PC-9 (cell line): ENCODE data around the gene ANO2. TPM values are rescaled to one million over a fixed set of nuclear protein-coding genes. Genes with fewer than 3 reads are reported as not detected.

Experiments used
- BruUV-seq: library from RNA; stranded (reverse); fragments of 400-500 nt; replicated peaks from 2 replicates; lab custom pipeline; 2021; lab: Mats Ljungman, UMichigan
- CTCF ChIA-PET: fragments of 300-600 bp; sonication (Branson Sonifier 250); formaldehyde crosslinking; loops from one replicate; lab custom pipeline; 2022; ENCODE audit warnings: antibody characterized with exemption; lab: Charles Lee
- POLR2A ChIA-PET: fragments of 300-600 bp; sonication (Branson Sonifier 250); formaldehyde crosslinking; loops from one replicate; lab custom pipeline; 2022; ENCODE audit warnings: antibody characterized with exemption; ENCODE audit not compliant: unreplicated experiment; lab: Charles Lee
- DNase-seq, 2 experiments: peaks; one replicate each; pipeline versions ENCODE4 v3.0.0 to v3.0.0-alpha.2; 2015 to 2022; ENCODE audit warnings: mixed read lengths in 1 of 2
- H2AFZ ChIP-seq: fragments of 200-600 bp; sonication (generic); 2 replicates; pipeline ENCODE4 v1.8.1; 2017; ENCODE audit warnings: antibody characterized with exemption
- H3F3A ChIP-seq: fragments of 200-600 bp; sonication (generic); 2 replicates; pipeline ENCODE4 v1.8.1; 2017; ENCODE audit warnings: antibody characterized with exemption, mild to moderate bottlenecking, low read depth; ENCODE audit not compliant: insufficient read depth
- H3K27ac ChIP-seq: fragments of 200-600 bp; sonication (generic); 2 replicates; pipeline ENCODE4 v1.6.1; 2016; ENCODE audit warnings: mixed run types
- H3K27me3 ChIP-seq: fragments of 200-600 bp; sonication (generic); 2 replicates; pipeline ENCODE4 v1.6.1; 2016; ENCODE audit warnings: low read depth, mixed run types; ENCODE audit not compliant: insufficient read depth
- H3K36me3 ChIP-seq: fragments of 200-600 bp; sonication (generic); 2 replicates; pipeline ENCODE4 v1.6.1; 2016; ENCODE audit warnings: low read depth, mixed run types
- H3K4me1 ChIP-seq: fragments of 200-600 bp; sonication (generic); replicated peaks from 2 replicates; pipeline ENCODE4 v1.6.1; 2016; ENCODE audit warnings: mixed run types; ENCODE audit not compliant: insufficient read depth
- H3K4me2 ChIP-seq: fragments of 200-600 bp; sonication (generic); 2 replicates; pipeline ENCODE4 v1.6.1; 2017; ENCODE audit warnings: mixed run types
- H3K4me3 ChIP-seq: fragments of 200-600 bp; sonication (generic); 2 replicates; pipeline ENCODE4 v1.6.1; 2016; ENCODE audit warnings: mixed run types
- H3K79me2 ChIP-seq: fragments of 200-600 bp; sonication (generic); 2 replicates; pipeline ENCODE4 v1.6.1; 2017; ENCODE audit warnings: low read depth, mixed run types
- H3K9me2 ChIP-seq: fragments of 200-600 bp; sonication (generic); 2 replicates; pipeline ENCODE4 v1.8.1; 2017; ENCODE audit warnings: mild to moderate bottlenecking; ENCODE audit not compliant: insufficient read depth
- H3K9me3 ChIP-seq: fragments of 200-600 bp; sonication (generic); 2 replicates; pipeline ENCODE4 v1.8.1; 2016; ENCODE audit warnings: low read depth; ENCODE audit not compliant: insufficient read depth
- H4K20me1 ChIP-seq: fragments of 200-600 bp; sonication (generic); 2 replicates; pipeline ENCODE4 v1.8.1; 2017; ENCODE audit not compliant: insufficient read depth
- EZH2 ChIP-seq: fragments of 200-600 bp; sonication (generic); IDR thresholded peaks from 2 replicates; pipeline ENCODE4 v1.8.0; 2017; ENCODE audit warnings: antibody characterized with exemption, low read depth
- intact Hi-C: fragments of 100-400 bp; cut with micrococcal nuclease; formaldehyde crosslinking; loops from one replicate; pipeline ENCODE4 v1.10.0; 2022; ENCODE audit not compliant: unreplicated experiment
- total RNA-seq: library from RNA; stranded (reverse); gene quantifications from 2 replicates; pipeline ENCODE4 v1.2.3, GENCODE V29; 2021
- TF ChIP-seq, protein P1 (sequence below): fragments of 200-600 bp; sonication (generic); conservative IDR thresholded peaks from 2 replicates; pipeline ENCODE4 v1.6.1; 2017; ENCODE audit warnings: mixed run types, antibody characterized with exemption, mild to moderate bottlenecking, moderate library complexity

The ANO2 gene
- total RNA-seq, 1 experiment from 2014 or later, result not detected

- peaks cover 62% of the 10 kb centered on the region for H3K27me3 ChIP-seq
- H3F3A ChIP-seq, result no peaks in the 10 kb centered on the region
- H3K4me3 ChIP-seq, result no peak overlapping the region
- ChIA-PET POLR2A (no interaction called here), CTCF (no interaction called here)
- no peaks in the 10 kb centered on the region for H3K79me2 ChIP-seq
- no peaks in the 10 kb centered on the region for H4K20me1 ChIP-seq
- H3K27ac ChIP-seq, result no peak overlapping the region
- H3K4me2 ChIP-seq, result no peak overlapping the region
- no TSS peak for BruUV-seq
- no peaks in the 10 kb centered on the region for H3K9me2 ChIP-seq
- H3K9me3 ChIP-seq, result no peaks in the 10 kb centered on the region
- H3K36me3 ChIP-seq, result no peaks in the 10 kb centered on the region
- intact Hi-C loops, result no loop called here
- no peak for TF ChIP-seq EZH2
- TF ChIP-seq, protein P1, sequence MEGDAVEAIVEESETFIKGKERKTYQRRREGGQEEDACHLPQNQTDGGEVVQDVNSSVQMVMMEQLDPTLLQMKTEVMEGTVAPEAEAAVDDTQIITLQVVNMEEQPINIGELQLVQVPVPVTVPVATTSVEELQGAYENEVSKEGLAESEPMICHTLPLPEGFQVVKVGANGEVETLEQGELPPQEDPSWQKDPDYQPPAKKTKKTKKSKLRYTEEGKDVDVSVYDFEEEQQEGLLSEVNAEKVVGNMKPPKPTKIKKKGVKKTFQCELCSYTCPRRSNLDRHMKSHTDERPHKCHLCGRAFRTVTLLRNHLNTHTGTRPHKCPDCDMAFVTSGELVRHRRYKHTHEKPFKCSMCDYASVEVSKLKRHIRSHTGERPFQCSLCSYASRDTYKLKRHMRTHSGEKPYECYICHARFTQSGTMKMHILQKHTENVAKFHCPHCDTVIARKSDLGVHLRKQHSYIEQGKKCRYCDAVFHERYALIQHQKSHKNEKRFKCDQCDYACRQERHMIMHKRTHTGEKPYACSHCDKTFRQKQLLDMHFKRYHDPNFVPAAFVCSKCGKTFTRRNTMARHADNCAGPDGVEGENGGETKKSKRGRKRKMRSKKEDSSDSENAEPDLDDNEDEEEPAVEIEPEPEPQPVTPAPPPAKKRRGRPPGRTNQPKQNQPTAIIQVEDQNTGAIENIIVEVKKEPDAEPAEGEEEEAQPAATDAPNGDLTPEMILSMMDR, result no peak
- H3K4me1 ChIP-seq, result no peaks in the 10 kb centered on the region
- DNase-seq, result no peak
- H2AFZ ChIP-seq, result no peak overlapping the region
Observed at GRCh38 chr12:5637698-5638097, 307.4 kb downstream of the ANO2 start.

DNA sequence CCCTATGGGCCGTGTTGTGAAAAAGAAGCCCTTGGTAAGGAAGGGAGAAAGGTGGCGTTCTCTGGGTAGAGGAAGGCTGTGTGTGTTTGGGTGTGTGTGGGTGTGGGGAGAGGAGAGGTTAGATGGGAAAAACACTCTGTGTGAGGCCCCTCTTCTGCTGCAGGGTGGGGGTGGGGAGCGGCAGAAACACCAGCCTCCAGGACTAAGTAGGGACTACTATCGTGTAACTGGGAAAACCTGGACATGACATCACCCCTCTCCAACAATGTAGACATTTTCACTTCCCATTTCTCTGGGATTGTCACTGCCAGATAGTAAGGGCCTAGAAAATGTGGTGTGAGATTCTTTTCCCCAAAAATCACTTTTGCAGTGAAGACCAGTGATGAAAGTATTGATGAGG lies 308.2 kb downstream of the ANO2 start:
- Histone ChIP-seq H4K20me1 (no peaks in the 10 kb centered on the region), H3K4me2 (no peak overlapping the region), H3K9me2 (no peaks in the 10 kb centered on the region), H3K79me2 (no peaks in the 10 kb centered on the region), H3K4me3 (no peak overlapping the region), H2AFZ (no peak overlapping the region), H3F3A (no peaks in the 10 kb centered on the region), H3K9me3 (no peaks in the 10 kb centered on the region; the same call in 1 of the 2 replicates), H3K36me3 (no peaks in the 10 kb centered on the region), H3K27me3 (peaks cover 70% of the 10 kb centered on the region), H3K27ac (no peak overlapping the region), H3K4me1 (no peaks in the 10 kb centered on the region)
- ChIA-PET CTCF (no interaction called here), POLR2A (no interaction called here)
- BruUV-seq, result no TSS peak
- no peak for TF ChIP-seq EZH2
- TF ChIP-seq, protein P1, result no peak
- DNase-seq, result no peak
- intact Hi-C loops, result no loop called here

DNA sequence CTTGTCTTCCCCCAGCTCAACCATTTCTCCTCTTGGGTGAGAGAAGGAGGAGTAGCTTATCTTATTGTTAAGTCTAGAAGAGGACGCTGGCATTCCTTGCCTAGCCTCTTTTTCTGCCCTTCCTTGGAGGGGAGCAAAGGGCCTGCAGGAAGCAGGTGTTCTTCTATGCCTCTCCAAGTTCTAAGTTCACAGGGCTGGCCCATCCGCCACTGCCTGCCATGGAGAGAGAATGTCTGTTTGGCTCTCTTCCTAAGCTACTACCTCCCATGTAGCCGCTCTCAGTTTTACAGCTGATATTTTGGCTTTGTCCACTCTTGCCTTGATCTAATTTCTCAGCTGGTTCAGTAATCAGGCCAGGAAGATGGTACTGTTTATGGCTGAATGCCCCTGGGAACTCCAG lies 312.0 kb downstream of the ANO2 start:
- POLR2A ChIA-PET, result no interaction called here
- H2AFZ ChIP-seq, result no peak overlapping the region

More for the DNA sequence above, 312.0 kb downstream of the ANO2 start:
- Histone ChIP-seq H3K4me3 (no peak overlapping the region), H3K4me1 (no peaks in the 10 kb centered on the region), H3K36me3 (no peaks in the 10 kb centered on the region), H3F3A (no peaks in the 10 kb centered on the region), H3K9me2 (no peaks in the 10 kb centered on the region), H3K27me3 (peaks cover 86% of the 10 kb centered on the region), H3K4me2 (no peak overlapping the region), H3K79me2 (no peaks in the 10 kb centered on the region), H3K9me3 (no peaks in the 10 kb centered on the region; the same call in 1 of the 2 replicates), H3K27ac (no peak overlapping the region), H4K20me1 (no peaks in the 10 kb centered on the region)
- DNase-seq, result no peak
- no peak for TF ChIP-seq EZH2
- TF ChIP-seq, protein P1, result no peak
- intact Hi-C loops, result no loop called here
- no TSS peak for BruUV-seq
- CTCF ChIA-PET, result no interaction called here
